SH-SY5Y (cell line): ENCODE data around the gene TSPEAR.

ENCODE experiments used
- GATA2 ChIP-seq: IDR thresholded peaks from 2 replicates; pipeline ENCODE4 v1.6.1; 2011; ENCODE audit warnings: mild to moderate bottlenecking, low read depth, low read length
- GATA3 ChIP-seq: IDR thresholded peaks from 2 replicates; pipeline ENCODE4 v1.6.1; 2011; ENCODE audit warnings: low read depth, mild to moderate bottlenecking, low read length, moderate library complexity

GRCh38 chr21:44521928-44522752, 189.2 kb downstream of the TSPEAR start:
- TF ChIP-seq GATA2 (no peak), GATA3 (no peak)
